GM12878 (cell line): Measurements from ENCODE around the gene BPIFB4. TPM values are rescaled to one million over a fixed set of nuclear protein-coding genes. Genes with fewer than 3 reads are reported as not detected.
"Not testable (repeated sequence)": the region's sequence is repeated elsewhere in the genome, so short reads cannot be mapped to it uniquely, and the experiment has no call there.

Source experiments
- ATAC-seq: fragments of 200-7000 bp; cut with Tn5 transposase; 3 replicates; pipeline ENCODE4 v1.9.1; 2020; ENCODE audit warnings: mild to moderate bottlenecking, moderate library complexity
- BruUV-seq: library from RNA; stranded (reverse); fragments of 400-500 nt; replicated peaks from 2 replicates; lab custom pipeline; 2021; lab: Mats Ljungman, UMichigan
- CTCF ChIA-PET: fragments of 300-600 bp; sonication (Branson Sonifier 250); formaldehyde crosslinking; extraction: SDS; loops from one replicate; lab custom pipeline; 2021; ENCODE audit warnings: inconsistent platforms; lab: Yijun Ruan, JAX
- POLR2A ChIA-PET: fragments of 350-600 bp; formaldehyde crosslinking; extraction: SDS; loops from one replicate; lab custom pipeline; 2021; ENCODE audit warnings: inconsistent platforms; lab: Charles Lee
- RAD21 ChIA-PET: fragments of 300-600 bp; sonication (Branson Sonifier 250); formaldehyde crosslinking; loops from one replicate; lab custom pipeline; 2023; ENCODE audit warnings: antibody characterized with exemption; ENCODE audit not compliant: unreplicated experiment; lab: Charles Lee
- SMC1A ChIA-PET: fragments of 300-600 bp; sonication (Branson Sonifier 250); formaldehyde crosslinking; loops from one replicate; lab custom pipeline; 2023; ENCODE audit not compliant: unreplicated experiment, uncharacterized antibody; lab: Charles Lee
- DNase-seq: peaks from one replicate; pipeline ENCODE4 v3.0.0-alpha.2; 2011; ENCODE audit warnings: low read depth, low spot score
- FAIRE-seq: peaks from 3 replicates; lab custom pipeline; 2011; peaks lifted over from hg19 to GRCh38; lab: Jason Lieb, UNC
- H2AFZ ChIP-seq: 2 replicates; pipeline ENCODE4 v1.6.0; 2011; ENCODE audit warnings: low read depth, low read length, control low read depth; ENCODE audit not compliant: control insufficient read depth
- H3K27ac ChIP-seq: 2 replicates; pipeline ENCODE4 v1.5.1; 2011; ENCODE audit warnings: control low read depth; ENCODE audit not compliant: control insufficient read depth, insufficient read depth
- H3K27me3 ChIP-seq, 2 experiments: replicated peaks in 1 of 2; 2 replicates each; pipeline versions ENCODE4 v1.6.0 to v1.6.1; 2011; ENCODE audit warnings: low read length in 1 of 2; ENCODE audit not compliant: control insufficient read depth in 2 of 2, insufficient read depth in 2 of 2
- H3K36me3 ChIP-seq, 2 experiments: 2 replicates each; pipeline ENCODE4 v1.5.1; 2011; ENCODE audit warnings: low read length in 1 of 2; ENCODE audit not compliant: control insufficient read depth in 2 of 2, insufficient read depth in 2 of 2
- H3K4me1 ChIP-seq: 2 replicates; pipeline ENCODE4 v1.6.1; 2011; ENCODE audit warnings: mild to moderate bottlenecking, low read length, moderate library complexity, mixed read lengths; ENCODE audit not compliant: control insufficient read depth, insufficient read depth
- H3K4me2 ChIP-seq: 2 replicates; pipeline ENCODE4 v1.6.0; 2011; ENCODE audit warnings: control low read depth; ENCODE audit not compliant: control insufficient read depth, insufficient read depth
- H3K4me3 ChIP-seq: fragments of 200-600 bp; sonication (generic); 2 replicates; pipeline ENCODE4 v1.5.1; 2016
- H3K79me2 ChIP-seq: 2 replicates; pipeline ENCODE4 v1.6.0; 2011; ENCODE audit warnings: low read length; ENCODE audit not compliant: control insufficient read depth, insufficient read depth
- H3K9ac ChIP-seq: 2 replicates; pipeline ENCODE4 v1.8.0; 2011; ENCODE audit warnings: low read length, control low read depth, mixed read lengths; ENCODE audit not compliant: control insufficient read depth, insufficient read depth
- H3K9me3 ChIP-seq: replicated peaks from 3 replicates; pipeline ENCODE4 v1.5.1; 2011; ENCODE audit warnings: mild to moderate bottlenecking, low read length; ENCODE audit not compliant: control insufficient read depth, insufficient read depth
- H4K20me1 ChIP-seq: 2 replicates; pipeline ENCODE4 v1.6.0; 2011; ENCODE audit not compliant: control insufficient read depth, insufficient read depth
- SMAD5 ChIP-seq: IDR thresholded peaks from 2 replicates; pipeline ENCODE4 v1.6.1; 2016; ENCODE audit warnings: antibody characterized with exemption, low read depth
- ZNF24 ChIP-seq: fragments of 450-650 bp; IDR thresholded peaks from 2 replicates; pipeline ENCODE4 v1.6.1; 2017; ENCODE audit warnings: antibody characterized with exemption, mild to moderate bottlenecking
- WGBS: methylation state at CpG from one replicate; pipeline ENCODE4 v1.1.6; 2016; ENCODE audit warnings: low lambda C conversion rate; ENCODE audit not compliant: insufficient replicate concordance, insufficient coverage; ENCODE audit errors: missing lambda C conversion rate; 5-methylcytosine and 5-hydroxymethylcytosine counted together
- in situ Hi-C: fragments of 300-500 bp; cut with MboI; formaldehyde crosslinking; loops from 9 replicates; pipeline ENCODE4 v1.14.3; 2018; ENCODE audit warnings: mixed read lengths
- intact Hi-C: fragments of 100-400 bp; cut with micrococcal nuclease; formaldehyde crosslinking; loops from one replicate; pipeline ENCODE4 v1.14.2; 2022; ENCODE audit not compliant: unreplicated experiment
- polyA plus RNA-seq, 11 experiments: library from polyadenylated mRNA; depleted of rRNA in 4 of 11; unstranded in 6 of 11; stranded (reverse) in 5 of 11; fragments of >200 nt; fragmentation: Nextera tagmentation in 4 of 11; fragmentation: Illumina TruSeq in 1 of 11; extraction: Ambion mirVana in 4 of 11; extraction: Trizol in 1 of 11; gene quantifications; 1 replicate in 1 of 11; 2 replicates in 10 of 11; pipeline versions ENCODE4 v1.2.1 to v1.2.3, GENCODE V29; 2011 to 2016; ENCODE audit warnings: inconsistent platforms in 2 of 11, missing spikeins in 2 of 11, low read depth in 1 of 11
- total RNA-seq, 4 experiments: library from RNA; depleted of rRNA in 3 of 4; stranded (reverse); fragments of >200 nt in 3 of 4; fragmentation: Illumina TruSeq in 1 of 4; extraction: Trizol in 1 of 4; gene quantifications; 2 replicates each; pipeline versions ENCODE4 v1.2.1 to v1.2.3, GENCODE V29; 2013 to 2021
- TF ChIP-seq, protein P1 (sequence below): fragments of 450-650 bp; formaldehyde crosslinking; IDR thresholded peaks from 2 replicates; pipeline ENCODE4 v1.4.0; 2020; ENCODE audit warnings: mild to moderate bottlenecking, moderate library complexity

The BPIFB4 gene
- total and polyA plus RNA-seq, 10 of the 15 experiments (the other 5 are each of a cell fraction or from before 2014, with no cell fraction given), result 0.12 TPM; not detected in 9

DNA sequence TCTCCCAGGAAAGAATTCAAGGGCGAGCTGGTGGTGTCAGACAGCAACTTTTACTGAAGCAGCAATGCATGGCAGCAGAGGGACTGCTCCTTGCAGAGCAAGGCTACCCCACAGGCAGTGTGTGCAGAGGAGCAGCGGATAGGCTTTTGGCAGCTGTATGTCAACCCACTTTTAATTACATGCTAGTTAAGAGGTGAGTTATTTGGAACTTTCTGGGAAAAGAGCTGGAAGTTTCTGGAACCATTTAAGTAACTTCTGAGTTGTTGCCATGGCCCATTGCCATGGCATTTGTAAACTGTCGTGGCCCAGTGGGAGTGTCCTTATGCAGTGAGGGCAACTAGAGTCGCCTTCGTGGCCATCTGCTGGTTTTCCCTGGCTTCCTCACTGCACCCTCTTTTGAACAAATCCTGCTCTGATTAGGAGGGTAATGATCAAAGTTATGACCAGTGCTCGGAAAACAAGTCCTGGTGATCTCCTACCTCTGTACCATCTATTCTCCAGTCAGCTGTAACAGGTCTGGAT is 34.0 kb downstream of the BPIFB4 start (continued):
- TF ChIP-seq, protein P1, sequence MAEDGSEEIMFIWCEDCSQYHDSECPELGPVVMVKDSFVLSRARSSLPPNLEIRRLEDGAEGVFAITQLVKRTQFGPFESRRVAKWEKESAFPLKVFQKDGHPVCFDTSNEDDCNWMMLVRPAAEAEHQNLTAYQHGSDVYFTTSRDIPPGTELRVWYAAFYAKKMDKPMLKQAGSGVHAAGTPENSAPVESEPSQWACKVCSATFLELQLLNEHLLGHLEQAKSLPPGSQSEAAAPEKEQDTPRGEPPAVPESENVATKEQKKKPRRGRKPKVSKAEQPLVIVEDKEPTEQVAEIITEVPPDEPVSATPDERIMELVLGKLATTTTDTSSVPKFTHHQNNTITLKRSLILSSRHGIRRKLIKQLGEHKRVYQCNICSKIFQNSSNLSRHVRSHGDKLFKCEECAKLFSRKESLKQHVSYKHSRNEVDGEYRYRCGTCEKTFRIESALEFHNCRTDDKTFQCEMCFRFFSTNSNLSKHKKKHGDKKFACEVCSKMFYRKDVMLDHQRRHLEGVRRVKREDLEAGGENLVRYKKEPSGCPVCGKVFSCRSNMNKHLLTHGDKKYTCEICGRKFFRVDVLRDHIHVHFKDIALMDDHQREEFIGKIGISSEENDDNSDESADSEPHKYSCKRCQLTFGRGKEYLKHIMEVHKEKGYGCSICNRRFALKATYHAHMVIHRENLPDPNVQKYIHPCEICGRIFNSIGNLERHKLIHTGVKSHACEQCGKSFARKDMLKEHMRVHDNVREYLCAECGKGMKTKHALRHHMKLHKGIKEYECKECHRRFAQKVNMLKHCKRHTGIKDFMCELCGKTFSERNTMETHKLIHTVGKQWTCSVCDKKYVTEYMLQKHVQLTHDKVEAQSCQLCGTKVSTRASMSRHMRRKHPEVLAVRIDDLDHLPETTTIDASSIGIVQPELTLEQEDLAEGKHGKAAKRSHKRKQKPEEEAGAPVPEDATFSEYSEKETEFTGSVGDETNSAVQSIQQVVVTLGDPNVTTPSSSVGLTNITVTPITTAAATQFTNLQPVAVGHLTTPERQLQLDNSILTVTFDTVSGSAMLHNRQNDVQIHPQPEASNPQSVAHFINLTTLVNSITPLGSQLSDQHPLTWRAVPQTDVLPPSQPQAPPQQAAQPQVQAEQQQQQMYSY, result no peak
- TF ChIP-seq ZNF24 (no peak), SMAD5 (no peak)

DNA sequence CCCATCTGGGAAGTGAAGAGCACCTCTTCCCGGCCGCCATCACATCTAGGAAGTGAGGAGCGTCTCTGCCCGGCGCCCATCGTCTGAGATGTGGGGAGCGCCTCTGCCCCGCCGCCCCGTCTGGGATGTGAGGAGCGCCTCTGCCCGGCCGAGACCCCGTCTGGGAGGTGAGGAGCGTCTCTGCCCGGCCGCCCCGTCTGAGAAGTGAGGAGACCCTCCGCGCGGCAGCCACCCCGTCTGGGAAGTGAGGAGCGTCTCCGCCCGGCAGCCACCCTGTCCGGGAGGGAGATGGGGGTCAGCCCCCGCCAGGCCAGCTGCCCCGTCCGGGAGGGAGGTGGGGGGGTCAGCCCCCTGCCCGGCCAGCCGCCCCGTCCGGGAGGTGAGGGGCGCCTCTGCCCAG is 36.1 kb downstream of the BPIFB4 start:
- H3K27me3 ChIP-seq, POLR2A ChIA-PET, CTCF ChIA-PET, H3K4me2 ChIP-seq, ATAC-seq, H3K4me3 ChIP-seq, H3K27ac ChIP-seq, H3K9ac ChIP-seq, H4K20me1 ChIP-seq, RAD21 ChIA-PET, in situ Hi-C loops, DNase-seq, H3K9me3 ChIP-seq, H3K36me3 ChIP-seq, BruUV-seq, H2AFZ ChIP-seq, FAIRE-seq, SMC1A ChIA-PET, H3K79me2 ChIP-seq: not testable (repeated sequence)
- WGBS, result 98% methylated on average over 23 of the region's 34 CpGs
- intact Hi-C loops, result loop anchor here (10.0 kb wide), 1 partner anchor 59 kb away; no protein-coding TSS in a partner anchor
- peaks cover 15% of the 10 kb centered on the region for H3K4me1 ChIP-seq
